ENCODE measurements around the gene RCOR1.
"Not testable (repeated sequence)": the region's sequence is repeated elsewhere in the genome, so short reads cannot be mapped to it uniquely, and the experiment has no call there.

RCOR1 gene

GRCh38 chr14:102629808-102630350 lies 37.4 kb downstream of the RCOR1 start:
- no peak for DNase-seq

GRCh38 chr14:102630405-102630804 lies 38.0 kb downstream of the RCOR1 start:
- DNase-seq: no peak

- DNase-seq: no peak
These were observed 38.4 kb downstream of the RCOR1 start for GRCh38 chr14:102630881-102631280.

GRCh38 chr14:102633906-102634595 lies 41.6 kb downstream of the RCOR1 start:
- DNase-seq: no peak

- not testable (repeated sequence) for DNase-seq
These were observed 47.2 kb downstream of the RCOR1 start for GRCh38 chr14:102639611-102640010.

- DNase-seq: no peak
These were observed 52.1 kb downstream of the RCOR1 start for GRCh38 chr14:102644523-102644922.

GRCh38 chr14:102645746-102646440 lies 53.4 kb downstream of the RCOR1 start:
- no peak for DNase-seq

GRCh38 chr14:102646615-102647014 lies 54.2 kb downstream of the RCOR1 start:
- peak; percentile 37 for DNase-seq

- no peak for DNase-seq
These were observed 59.7 kb downstream of the RCOR1 start for GRCh38 chr14:102652194-102652593.

- DNase-seq: no peak
These were observed 61.8 kb downstream of the RCOR1 start for GRCh38 chr14:102654298-102654697.

- peak; percentile 33 for DNase-seq
These were observed 62.7 kb downstream of the RCOR1 start for GRCh38 chr14:102655137-102655536.

- DNase-seq: peak; percentile 69
These were observed 67.3 kb downstream of the RCOR1 start for GRCh38 chr14:102659797-102660196.

- no peak for DNase-seq
These were observed 69.2 kb downstream of the RCOR1 start for GRCh38 chr14:102661614-102662013.

- DNase-seq: no peak
These were observed 70.4 kb downstream of the RCOR1 start for GRCh38 chr14:102662636-102663430.

- no peak for DNase-seq
These were observed 71.0 kb downstream of the RCOR1 start for GRCh38 chr14:102663440-102663839.

GRCh38 chr14:102665621-102666020 lies 73.2 kb downstream of the RCOR1 start:
- DNase-seq: no peak

- DNase-seq: peak; percentile 38
These were observed 74.2 kb downstream of the RCOR1 start for GRCh38 chr14:102666635-102667034.

GRCh38 chr14:102667703-102668102 lies 75.3 kb downstream of the RCOR1 start:
- DNase-seq: no peak

GRCh38 chr14:102668291-102668873 lies 75.9 kb downstream of the RCOR1 start:
- DNase-seq: no peak

GRCh38 chr14:102671410-102671809 lies 79.0 kb downstream of the RCOR1 start:
- DNase-seq: no peak

- DNase-seq: no peak
These were observed 80.0 kb downstream of the RCOR1 start for GRCh38 chr14:102672410-102672960.

GRCh38 chr14:102675396-102675795 lies 82.9 kb downstream of the RCOR1 start:
- DNase-seq: no peak
